Stimulated activated naive CD8-positive, alpha-beta T cell treated with anti-CD3 and anti-CD28 coated beads, Interleukin-15, Interleukin-2, amounts not matched to agents 100 U/mL and 50 U/mL, for 24 hours (primary cell): ENCODE measurements around the gene IRF2BPL.

Source experiments
- ATAC-seq: fragments of 150-1000 bp; cut with Tn5 transposase; one replicate; pipeline ENCODE4 v1.10.0; 2021
- DNase-seq: peaks from one replicate; pipeline ENCODE4 v3.0.0; 2021

Gene IRF2BPL

DNA sequence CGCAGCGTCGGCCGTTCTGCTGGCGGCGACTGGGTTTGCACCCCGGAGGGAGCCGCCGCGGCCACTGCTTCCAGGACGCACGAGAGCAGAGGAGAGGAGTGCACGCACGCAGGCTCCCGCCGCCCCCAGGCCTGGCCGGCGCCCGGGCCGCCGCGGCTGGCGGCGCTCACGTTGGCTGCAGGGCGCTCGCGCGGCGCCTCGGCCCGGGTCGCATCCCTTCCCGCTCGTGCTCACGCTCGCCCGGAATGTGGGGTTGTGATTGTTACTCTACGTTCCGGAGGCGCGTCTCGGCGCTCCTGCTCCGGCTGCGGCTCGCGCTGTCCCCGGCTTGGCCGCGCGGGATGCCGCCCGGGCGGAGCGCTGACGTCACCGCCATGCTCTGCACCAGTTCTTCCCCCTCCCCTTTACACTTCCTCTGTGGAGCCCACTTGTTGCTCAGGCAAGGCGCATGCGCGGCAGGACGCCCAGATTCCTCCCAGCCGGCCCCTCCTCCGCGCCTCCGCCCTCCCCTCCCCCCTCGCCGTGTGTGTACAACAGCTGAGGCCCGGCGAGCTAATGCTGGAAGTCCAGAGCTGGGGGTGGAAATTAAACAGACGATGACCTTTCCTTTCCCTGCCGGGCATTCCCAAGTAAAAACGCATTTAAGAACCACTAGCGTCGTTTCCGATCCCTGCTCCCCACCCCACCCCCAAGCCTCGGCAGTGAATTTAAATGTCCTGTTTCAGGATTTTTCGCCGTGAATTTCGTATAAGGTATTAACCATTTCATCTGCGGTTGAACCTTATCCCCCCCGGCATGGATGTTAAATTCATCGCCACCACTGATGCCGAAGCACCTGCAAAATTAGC, at the start of gene IRF2BPL:
Gene IRF2BPL (minus strand): TSS at position 325 of the 848 bp plus-strand sequence. CDS start 916 bp downstream, outside the sequence.
- ATAC-seq = peak; percentile 76

DNA sequence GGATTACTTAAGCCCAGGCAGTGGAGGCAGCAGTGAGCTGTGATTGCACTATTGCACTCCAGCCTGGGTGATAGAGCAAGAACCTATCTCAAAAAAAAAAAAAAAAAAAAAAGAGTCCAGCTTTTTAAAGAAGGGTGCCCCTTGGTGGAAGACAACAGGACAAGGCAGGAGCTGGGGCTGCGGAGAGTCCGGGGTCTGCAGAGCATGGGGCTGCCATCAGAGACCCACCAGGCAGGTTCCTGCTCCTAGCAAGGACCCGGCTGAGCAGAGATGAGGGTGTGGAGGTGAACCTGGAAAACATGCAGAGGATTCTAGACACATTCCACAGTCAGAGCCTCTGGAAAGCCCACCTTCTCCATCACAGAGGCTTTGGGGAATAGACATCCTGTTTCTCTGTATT, 48.5 kb upstream of the IRF2BPL start:
- no peak for ATAC-seq
- no peak for DNase-seq

More for the DNA sequence above, at the start of gene IRF2BPL:
- peak; percentile 97 for DNase-seq

DNA sequence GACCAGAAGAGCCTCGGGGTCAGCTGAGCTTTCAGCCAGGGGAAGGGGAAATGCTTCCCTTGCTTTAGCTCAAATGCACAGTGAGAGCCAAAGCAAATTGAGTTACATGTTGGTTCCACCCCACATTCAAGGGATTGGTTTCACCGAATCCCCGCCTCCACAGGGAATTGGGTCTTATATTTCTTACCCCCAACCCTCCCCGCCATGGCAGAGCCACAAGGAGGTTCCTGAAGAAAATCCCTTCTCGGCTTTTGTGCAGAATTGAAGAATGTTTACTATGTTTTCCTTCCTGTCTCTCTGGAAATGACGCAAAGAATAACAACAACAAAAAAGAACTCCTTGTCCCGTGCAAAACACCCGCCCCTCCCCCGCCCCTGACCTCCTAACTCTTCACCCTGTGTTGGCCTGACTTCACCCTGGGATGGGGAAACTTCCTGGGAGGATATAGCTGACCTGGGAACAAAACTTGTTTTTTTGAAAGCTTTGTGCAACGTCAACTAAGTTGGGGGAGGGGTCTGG, 47.7 kb upstream of the IRF2BPL start:
- no peak for DNase-seq
- no peak for ATAC-seq

DNA sequence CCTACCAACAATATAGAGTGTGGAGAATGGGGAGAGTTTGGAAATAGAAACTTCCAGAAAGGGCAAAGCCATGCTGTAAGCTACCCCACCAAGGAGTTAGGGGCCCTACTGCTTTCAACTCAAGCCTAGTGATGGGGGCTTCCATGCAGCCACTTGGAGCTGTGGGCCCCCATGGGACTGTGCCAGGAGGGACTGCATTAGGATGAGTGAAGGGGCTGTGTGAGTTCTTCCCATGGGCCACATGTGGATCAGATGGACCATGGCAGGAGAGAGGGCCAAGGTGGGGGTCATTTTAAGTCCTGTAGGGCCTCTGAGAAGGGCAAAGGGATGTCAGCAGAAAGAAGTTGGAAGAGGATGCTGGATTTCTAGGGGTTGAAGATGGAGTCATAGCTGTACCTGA, 46.5 kb upstream of the IRF2BPL start:
- DNase-seq = no peak

DNA sequence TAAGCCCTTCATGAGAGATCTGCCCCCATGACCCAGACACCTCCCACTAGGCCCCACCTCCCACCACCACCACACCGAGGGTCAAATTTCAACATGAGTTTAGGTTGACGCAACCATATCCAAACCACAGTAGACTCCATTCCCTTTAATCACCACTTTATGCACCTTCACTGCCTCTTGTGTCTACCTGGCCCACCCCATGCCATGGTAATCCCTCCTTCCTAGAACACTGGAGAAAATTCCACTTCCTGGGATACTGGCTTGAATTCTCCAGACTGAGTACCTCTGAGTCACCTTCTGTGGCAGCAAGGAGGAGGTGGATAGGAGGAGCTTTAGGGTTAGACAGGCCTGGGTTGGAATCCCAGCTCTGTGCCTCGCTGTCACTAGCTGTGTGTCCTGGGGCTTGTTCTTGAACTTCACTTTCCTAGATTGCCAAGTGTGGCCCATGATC, 43.5 kb upstream of the IRF2BPL start:
- no peak for ATAC-seq
- no peak for DNase-seq

More for the DNA sequence above, 46.5 kb upstream of the IRF2BPL start:
- ATAC-seq = no peak

DNA sequence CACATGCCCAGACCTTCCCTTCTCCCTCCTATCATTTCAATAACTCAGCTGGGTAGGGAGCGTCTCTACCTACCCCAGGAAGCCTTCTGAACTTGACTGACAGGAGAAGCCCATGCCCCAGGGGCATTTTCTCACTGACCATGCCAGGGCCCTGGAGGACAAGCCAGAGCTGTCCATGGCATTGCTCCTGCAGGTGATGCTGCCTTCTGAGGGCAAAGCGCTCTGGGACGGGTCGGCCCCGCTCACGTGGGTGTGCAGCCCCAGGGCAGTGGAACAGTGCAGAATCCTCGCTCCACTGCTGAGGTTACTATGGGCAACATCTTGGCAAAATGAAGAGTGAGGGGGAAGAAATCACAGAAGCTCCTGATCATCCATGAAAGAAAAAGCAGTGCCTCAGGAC, 41.0 kb upstream of the IRF2BPL start:
- DNase-seq (no peak), ATAC-seq (no peak)

DNA sequence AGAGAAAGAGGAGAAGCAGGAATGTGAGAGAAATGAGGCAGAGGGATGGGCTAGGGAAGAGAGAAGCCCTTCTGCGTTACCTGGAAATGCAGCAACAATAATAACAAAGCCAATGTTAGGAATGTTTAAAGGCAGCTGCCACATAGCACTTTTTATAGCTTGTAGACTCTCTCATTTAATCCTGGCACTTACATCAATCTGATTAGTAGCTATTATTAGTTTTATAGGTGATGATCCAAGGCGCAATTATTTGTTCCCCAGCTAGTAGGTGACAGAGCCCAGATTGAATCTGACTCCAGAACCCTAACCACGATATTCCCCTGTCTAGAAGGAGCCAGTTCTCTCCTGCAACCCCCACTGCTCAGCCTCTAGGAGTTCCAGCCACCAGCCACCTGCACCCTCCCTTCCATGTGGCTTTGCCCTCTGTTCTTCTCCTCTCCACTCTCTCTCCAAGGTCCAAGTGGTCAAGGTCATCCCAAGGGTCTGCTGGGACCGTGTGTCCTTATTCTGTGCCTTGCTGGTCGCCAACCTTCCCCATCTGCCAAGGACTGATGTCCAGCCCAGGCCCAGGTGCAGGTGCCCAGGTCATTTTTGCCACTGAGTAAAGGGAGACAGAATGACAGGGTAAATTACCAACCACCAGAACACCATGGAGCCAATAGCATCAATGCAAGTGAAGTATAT, 40.2 kb upstream of the IRF2BPL start:
- no peak for DNase-seq

DNA sequence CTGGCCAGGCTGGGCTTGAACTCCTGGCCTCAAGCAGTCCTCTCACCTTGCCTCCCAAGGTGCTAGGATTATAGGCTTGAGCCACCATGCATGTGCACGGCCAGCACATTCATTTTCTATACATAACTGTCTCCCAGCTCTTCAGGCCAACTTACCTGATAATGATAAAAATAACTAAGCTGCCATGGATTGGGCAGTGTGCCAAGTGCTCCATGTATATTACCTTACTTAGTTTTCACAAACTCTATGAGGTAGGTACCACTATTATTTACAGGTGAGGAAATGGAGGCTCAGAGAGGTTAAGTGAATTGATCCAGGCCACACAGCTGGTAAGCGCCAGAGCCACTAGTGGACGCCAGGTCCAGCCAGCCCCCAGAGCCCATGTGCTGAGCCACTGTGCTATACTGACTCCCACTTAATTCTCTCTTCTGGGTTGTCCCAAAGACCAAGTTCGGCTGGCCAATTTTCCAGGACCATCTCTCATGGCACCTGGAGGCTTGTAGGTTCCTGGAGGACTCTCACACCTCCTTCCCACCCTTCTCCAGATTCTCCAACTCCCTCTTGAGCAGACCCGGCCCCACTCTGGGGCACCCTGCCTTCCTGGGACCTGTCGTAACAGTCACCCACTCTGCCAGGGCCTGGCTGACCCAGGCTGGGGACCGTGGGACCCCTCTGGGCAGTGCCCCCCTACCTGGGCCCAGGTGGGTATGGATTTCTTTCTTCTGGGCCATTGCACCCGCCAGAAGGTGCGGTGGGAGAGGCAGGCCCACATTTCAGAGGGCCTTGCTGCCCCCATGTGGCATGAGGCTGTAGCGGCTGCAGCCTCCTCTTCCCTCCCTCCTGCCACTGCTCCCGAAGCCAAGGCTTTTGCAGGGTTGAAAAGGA, 39.4 kb upstream of the IRF2BPL start:
- ATAC-seq (peak; percentile 66), DNase-seq (peak; percentile 72)

More for the DNA sequence above, 40.2 kb upstream of the IRF2BPL start:
- no peak for ATAC-seq

DNA sequence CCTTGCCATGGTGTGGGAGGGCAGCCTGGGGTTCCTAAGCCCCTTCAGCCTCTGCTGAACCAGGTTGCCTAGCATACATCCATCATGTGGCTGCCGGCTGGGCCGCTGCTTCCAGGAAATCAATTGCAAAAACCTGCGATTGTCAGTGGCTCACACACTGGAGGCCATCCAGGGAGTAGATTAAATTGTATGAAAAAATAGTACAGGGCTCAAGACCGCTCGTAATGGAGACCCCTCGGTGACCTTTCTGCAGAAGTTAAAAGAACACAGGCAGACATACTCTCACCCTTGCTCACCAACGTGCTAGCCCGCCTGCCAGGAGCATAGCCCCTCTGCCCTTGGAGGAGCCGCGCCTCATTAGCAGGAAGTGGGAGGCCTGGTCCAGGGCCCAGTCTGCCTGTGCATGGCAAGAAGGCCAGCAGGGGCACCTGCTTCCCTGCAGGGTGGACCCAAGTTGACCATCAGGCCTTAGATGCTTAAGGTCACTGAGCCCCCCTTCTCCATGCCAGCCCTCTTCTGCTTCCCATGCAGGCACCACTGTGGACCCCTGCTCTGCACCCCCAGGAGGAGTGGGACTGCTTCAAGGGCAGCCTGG, 38.2 kb upstream of the IRF2BPL start:
- DNase-seq (no peak), ATAC-seq (no peak)

DNA sequence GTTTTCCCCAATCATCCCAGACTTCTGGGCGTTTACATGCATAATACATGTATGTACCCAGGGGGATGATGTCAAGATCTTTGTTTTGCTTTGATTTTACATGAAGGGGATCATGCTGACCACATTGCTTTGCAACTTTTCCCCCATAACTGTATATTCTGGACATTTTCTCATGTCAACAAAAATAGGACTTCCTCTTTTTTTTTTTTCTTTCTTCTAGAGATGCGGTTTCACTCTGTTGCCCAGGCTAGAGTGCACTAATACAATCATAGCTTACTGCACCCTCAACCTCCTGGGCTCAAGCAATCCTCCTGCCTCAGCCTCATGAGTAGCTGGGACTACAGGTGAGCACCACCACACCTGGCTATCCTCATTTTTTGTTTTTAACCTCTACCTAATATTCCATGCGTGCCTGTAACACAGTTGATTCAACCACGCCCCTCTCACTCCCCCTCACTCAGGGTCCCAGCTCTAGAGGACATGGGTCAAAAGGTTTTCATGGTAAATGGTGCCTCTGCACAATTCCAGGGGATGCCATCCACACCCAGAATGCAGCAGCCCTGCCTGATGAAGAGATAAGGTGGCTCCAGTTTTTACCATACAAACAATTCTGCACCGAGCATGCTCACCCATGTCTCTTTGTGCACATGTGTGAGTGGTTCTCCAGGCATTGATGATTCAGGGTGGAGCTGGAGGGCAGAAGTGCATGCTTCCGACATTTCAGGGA, 37.5 kb upstream of the IRF2BPL start:
- ATAC-seq (no peak), DNase-seq (no peak)

DNA sequence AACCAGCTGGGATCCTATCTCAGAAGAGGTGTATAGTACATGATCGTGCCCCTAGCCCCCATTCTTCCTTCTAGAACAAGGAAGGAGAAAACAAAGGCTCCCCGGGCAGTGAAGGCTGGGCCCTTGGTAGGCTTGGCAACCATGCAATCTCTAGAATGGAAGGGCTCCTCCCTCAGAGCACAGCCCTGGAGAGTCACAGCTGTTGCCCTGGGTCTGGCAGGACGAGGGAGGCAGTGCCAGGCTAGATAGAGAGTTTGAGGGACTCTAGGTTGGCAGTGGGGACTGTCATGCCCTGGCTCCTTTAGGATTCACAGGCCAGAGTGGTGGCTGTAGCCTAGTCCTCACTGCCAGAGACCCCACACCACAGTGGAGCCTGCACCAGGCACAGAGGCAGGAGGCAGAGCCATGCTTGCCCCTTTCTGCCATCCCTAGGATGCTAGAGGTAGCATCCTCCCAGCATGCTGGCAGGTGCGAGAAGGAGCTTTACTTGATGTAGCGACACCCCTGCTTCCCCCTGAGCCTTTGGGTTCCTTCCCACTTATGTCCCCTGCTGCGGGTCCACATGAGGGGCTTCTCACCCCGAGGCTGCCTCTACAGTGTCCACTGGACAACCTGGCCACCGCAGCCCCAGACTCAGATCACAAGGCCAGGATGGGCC, 36.1 kb upstream of the IRF2BPL start:
- DNase-seq = no peak
- no peak for ATAC-seq

DNA sequence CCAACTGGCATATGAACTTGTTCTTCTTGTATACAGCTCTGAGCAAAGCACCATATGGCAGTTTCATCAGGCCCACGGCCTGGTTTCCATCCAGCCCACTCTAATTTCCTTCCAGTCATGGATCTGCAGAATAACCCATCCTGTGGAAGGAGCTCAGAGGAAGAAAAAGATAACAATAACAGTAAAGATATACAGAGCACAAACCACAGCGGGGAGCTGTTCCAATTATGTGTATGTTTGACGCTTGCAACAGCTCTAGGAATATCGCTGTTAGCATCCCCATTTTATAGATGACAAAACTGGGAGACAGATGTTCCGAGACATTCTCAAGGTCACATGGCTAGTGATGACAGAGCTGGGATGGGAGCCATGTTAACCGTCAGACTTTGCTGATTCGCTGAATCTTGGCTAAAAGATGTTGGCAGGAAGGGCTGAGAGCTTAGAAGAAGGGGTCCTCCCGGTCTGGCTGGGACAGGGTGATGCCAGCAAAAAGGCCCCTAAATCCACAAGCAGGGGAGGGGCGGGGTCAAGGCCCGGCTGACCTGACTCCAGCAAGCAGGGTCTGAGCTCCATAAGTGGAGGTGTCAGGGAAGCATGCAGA, 35.2 kb upstream of the IRF2BPL start:
- DNase-seq (no peak), ATAC-seq (no peak)

DNA sequence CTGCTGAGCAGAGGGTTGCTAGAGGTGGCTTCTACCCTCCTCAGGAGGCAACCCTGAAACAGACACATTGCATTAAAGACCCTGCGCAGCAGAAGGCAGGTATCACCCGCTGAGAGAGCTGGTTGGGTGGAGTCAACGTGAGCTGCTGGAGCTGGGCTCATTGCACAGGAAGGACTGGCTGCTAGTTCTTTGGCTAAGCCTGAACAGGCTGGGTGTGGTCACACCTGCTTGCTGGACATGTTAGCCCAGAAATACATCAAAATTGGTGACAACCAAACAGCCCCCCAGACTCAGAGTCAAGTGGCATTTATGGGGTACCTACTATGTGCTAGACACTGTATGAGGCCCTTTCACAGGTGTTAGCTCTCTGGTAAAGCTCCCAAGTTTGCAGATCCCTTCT, 33.8 kb upstream of the IRF2BPL start:
- ATAC-seq = no peak

DNA sequence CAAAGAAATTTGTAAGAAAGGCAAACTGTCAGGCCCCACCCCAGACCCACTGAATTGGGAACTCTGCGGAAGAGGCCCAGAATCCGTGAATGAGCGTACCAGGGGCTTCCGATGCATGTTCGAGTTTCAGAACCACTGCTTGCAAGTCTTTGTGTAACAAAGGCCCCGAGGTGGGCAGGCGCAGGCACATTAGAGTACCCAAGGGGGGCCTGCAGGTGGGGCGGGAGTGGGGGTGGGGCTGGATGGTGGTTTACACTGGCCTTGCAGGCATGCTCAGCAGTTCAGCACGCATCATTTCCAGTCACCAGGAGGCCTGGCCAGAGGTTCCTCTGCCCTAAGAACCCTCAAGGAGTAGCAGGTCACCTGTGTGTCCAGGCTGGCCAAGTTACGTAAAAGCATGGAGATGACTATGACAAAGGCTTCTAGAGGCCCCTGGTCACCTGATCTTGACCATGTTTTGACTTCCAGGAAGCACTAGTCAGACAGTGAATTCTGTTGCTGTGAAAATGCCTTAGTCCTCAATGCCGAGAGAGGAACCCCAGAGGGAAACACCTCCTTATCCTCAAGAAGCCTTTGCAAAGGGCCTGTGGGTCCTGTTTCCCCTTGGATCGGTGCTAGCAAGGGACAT, 33.2 kb upstream of the IRF2BPL start:
- ATAC-seq (no peak), DNase-seq (no peak)

More for the DNA sequence above, 33.8 kb upstream of the IRF2BPL start:
- DNase-seq = no peak

DNA sequence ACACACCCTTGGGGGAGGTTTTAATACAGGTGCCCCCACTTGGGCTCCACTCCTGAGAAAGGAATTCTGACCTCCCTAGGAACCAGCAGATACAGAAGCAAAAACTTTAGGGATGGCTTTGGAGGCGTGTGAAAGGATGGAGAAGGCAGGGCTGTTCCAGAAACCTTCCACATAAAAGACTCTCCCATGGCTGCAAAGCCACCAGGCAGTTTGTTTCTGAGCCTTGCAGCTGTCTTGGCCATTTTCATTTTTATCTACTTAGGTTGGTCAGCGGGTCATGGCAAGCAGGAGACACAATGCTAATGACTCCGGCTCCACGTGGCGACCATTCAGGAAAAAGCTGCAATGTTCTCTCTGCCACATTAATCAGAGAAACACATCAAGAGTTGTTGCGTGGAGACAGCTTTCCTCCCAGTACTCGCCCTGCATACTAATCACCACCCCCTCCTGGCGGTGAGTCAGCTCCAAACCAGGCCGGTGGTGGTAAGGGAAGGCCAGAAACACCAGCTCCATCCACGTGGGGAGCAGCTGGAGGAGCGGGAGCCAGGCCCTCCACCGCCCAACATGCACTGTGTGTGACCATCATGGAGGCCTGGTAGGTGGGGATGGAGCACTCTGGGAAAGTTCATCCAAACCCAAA, 30.9 kb upstream of the IRF2BPL start:
- ATAC-seq (peak; percentile 59), DNase-seq (peak; percentile 36)

DNA sequence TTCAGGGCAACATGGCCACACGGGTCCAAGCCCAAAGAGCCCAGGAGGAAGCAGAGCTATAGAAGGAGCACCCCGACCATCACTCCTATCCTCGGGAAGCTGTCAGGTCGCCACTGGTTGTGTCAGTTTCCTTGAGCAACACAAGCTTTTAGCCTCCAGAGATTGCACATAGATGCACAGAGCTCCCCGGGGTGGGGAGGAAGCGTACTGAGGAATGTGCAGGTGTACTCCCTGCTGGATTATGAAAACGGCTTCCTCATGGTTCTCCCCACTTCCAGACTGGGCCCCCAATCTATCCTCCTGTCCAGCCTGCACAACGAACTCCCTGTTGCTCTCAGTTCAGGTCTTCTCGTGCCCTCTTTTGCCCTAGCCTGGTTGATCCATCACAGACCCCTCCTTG, 30.3 kb upstream of the IRF2BPL start:
- DNase-seq = no peak
- ATAC-seq = no peak

DNA sequence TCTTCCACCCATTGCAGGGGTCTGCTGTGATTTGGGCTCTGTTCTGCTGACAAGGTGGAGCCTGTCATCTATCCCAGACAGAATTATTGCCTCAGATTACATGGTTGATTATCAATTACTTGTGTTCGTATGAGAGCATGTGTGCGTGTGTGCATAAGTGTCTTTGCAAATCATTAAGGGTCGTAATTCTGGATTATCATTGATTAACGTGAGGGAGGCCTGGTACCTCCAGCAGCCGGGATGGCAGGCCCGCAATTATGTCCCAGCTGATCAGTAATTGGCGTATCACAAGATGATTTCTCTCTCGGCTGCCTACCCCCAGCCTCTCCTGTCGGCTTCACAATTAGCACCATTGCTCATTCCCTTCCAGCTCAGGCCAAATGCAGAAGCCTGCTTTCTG, 29.6 kb upstream of the IRF2BPL start:
- DNase-seq (no peak), ATAC-seq (no peak)

DNA sequence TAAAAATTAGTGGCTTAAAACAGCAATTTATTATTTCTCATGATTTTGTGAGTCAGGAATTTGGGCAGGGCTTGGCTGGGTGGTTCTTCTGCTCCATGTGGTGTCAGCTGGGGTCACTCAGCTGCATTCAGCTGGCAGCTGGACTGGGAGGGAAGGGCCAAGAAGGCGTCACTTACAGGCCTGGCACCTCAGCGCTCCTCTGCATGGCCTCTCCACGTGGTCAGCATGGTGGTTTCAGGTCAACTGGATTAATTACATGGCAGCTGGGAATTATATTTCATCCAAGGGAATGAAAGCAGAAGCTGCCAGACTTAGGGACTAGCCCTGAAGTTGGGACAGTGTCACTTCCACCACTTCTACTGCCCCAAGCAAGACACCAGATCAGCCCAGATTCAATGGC, 27.5 kb upstream of the IRF2BPL start:
- no peak for DNase-seq
- ATAC-seq = no peak

DNA sequence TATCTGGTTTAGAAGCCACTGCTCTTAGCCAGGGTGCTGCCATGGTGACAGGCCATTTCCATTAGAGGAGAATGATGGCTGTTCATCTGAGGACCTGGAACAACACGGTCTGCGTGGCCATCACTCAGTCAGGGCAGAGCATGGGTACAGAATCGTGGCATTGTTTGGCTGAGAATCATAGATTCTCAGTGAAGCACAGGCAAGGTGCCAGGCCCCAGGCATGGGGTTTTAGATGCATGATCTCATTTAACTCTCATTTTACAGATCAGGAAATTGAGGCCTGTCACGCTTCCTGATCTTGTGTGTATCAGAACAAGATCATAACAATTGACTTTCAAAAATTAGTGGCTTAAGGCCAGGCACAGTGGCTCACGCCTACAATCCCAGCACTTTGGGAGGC, 26.8 kb upstream of the IRF2BPL start:
- no peak for DNase-seq
- no peak for ATAC-seq
